AG09319 (cell line): Measurements from ENCODE around the gene DOCK10.

Experiments used
- DNase-seq: peaks from one replicate; pipeline ENCODE4 v3.0.0-alpha.2; 2010; ENCODE audit warnings: low read depth; ENCODE audit errors: extremely low read depth
- TF ChIP-seq, protein P1 (sequence below): IDR thresholded peaks from 2 replicates; pipeline ENCODE4 v1.5.1; 2011; ENCODE audit warnings: low read depth, mild to moderate bottlenecking, inconsistent platforms, low read length, moderate library complexity

DOCK10 gene

DNA sequence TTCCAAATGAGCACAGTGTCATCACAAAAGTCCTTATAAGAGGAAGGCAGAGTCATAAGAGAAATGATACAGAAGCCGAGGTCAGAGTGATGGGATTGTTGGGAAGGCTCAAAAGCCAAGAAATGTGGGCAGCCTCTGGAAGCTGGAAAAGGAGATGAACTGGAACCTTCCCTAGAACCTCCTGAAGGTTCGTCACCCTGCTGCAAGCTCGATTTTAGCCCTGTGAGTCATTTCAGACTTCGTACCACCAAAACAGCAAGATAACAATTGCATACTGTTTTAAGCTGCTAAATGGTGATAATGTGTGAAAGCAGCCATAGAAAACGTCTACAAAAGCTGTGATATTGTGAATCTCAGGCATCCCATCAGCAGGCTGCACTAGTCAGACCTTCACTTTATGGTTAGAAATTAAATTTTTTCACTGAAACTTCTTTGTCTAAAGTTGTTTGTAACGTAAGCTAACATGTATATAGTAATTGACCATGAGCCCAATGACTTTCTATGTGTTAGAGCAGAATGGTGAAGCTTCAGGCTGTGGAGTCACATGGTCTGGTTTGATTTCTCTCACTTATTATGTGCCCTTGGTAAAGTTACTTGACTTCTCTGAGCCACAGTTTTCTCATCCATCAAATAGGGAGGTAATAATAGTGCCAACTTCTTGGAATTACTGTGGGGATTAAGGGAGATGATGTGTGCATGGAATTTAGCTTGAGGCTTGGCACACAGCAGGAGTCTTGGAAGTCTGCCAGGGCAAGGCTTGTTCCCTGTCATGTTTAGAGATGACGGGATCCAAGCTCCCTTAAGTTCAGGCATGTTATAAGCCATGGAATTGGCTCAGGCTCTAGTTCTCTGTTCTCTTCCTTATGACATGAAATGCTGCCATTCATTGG is 194.1 kb downstream of the DOCK10 start:
- peak; percentile 54 for DNase-seq
- TF ChIP-seq, protein P1, sequence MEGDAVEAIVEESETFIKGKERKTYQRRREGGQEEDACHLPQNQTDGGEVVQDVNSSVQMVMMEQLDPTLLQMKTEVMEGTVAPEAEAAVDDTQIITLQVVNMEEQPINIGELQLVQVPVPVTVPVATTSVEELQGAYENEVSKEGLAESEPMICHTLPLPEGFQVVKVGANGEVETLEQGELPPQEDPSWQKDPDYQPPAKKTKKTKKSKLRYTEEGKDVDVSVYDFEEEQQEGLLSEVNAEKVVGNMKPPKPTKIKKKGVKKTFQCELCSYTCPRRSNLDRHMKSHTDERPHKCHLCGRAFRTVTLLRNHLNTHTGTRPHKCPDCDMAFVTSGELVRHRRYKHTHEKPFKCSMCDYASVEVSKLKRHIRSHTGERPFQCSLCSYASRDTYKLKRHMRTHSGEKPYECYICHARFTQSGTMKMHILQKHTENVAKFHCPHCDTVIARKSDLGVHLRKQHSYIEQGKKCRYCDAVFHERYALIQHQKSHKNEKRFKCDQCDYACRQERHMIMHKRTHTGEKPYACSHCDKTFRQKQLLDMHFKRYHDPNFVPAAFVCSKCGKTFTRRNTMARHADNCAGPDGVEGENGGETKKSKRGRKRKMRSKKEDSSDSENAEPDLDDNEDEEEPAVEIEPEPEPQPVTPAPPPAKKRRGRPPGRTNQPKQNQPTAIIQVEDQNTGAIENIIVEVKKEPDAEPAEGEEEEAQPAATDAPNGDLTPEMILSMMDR, result no peak

DNA sequence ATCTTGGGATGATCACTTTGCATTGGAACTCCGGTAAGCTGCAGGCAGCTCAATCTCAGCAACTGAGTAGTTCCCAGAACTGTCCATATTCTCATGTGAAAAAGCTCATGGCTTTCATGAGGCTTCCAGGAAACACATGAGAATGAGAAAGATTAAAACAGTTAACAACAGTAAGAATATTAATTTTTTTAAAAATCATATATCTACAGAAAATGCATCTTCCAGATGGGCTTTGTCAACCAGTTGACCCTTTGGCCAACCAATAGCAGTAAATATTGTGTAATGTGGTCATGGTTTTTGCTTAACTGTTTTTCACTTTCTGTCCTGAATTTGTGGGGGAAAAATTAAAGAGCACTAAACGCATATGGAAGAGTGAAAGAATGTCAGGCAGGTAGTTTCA is 194.9 kb downstream of the DOCK10 start:
- TF ChIP-seq, protein P1, result no peak
- no peak for DNase-seq

DNA sequence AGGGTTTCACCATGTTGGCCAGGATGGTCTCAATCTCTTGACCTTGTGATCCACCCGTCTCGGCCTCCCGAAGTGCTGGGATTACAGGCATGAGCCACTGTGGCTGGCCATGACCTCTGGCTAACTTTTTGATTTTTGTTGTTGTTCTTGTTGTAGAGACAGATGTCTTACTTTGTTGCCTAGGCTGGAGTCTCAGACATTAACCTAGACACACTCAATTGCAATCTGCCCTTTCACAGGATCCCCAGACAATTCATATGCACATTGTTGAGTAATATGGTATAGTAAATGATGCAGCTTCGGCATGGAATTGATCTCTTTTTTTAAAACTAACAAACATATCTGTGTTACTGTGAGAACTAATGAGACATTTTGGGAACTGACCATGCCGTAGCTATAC is 195.6 kb downstream of the DOCK10 start:
- DNase-seq, result no peak
- TF ChIP-seq, protein P1, result no peak

DNA sequence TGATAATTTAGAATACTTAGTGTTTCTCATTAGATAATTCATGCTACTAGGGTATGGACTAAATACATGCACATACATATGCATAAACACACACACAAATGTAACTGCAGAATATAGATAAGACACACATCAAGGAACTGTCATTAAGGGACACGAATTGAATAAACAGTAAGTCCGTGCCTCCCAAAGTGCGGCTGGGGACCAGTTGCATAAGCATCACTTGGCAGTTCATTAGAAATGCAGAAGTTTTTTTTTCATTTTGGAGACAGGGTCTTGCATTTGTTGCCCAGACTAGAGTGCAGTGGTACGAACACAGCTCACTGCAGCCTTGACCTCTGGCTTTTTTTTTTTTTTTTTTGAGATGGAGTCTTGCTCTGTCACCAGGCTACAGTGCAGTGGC is 196.1 kb downstream of the DOCK10 start:
- no peak for DNase-seq
- TF ChIP-seq, protein P1, result no peak

- TF ChIP-seq, protein P1, result no peak
- no peak for DNase-seq
Observed at GRCh38 chr2:224843141-224843540, 199.1 kb downstream of the DOCK10 start.

DNA sequence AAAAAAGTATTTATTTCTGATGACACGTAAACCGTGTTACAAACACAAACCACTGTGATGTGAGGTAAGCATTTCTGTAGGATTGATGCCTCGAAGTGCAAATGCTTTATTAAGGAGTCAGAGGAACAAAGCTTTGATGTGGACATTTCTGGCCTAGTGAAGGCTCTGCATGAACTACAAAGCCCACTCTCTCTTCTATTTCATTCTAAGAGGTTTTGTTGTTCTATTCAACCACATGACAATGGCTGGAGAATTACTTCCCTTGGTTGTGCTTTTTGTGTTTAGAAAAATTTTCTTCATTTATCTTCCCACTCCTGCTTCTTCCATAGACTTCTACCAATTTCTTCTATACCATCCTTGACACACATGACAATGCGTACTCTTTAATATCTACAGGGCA is 200.4 kb downstream of the DOCK10 start:
- DNase-seq, result no peak
- TF ChIP-seq, protein P1, result no peak

GRCh38 chr2:224838335-224838734 is 203.9 kb downstream of the DOCK10 start:
- TF ChIP-seq, protein P1, result no peak
- no peak for DNase-seq
